HEK293 (cell line): Measurements from ENCODE around the gene FIGNL2.

Experiments used
- HOXA7 ChIP-seq: sonication (generic); formaldehyde crosslinking; IDR thresholded peaks from 2 replicates; pipeline ENCODE4 v1.8.1; 2022; ENCODE audit warnings: missing genetic modification reagents, borderline replicate concordance
- KLF8 ChIP-seq: fragments of 450-650 bp; formaldehyde crosslinking; IDR thresholded peaks from 2 replicates; pipeline ENCODE4 v1.5.1; 2016; ENCODE audit warnings: missing biosample characterization, missing genetic modification characterization
- SP2 ChIP-seq: fragments of 450-650 bp; formaldehyde crosslinking; IDR thresholded peaks from 2 replicates; pipeline ENCODE4 v1.5.1; 2016; ENCODE audit warnings: missing biosample characterization, missing genetic modification characterization
- TRIM28 ChIP-seq: IDR thresholded peaks from 2 replicates; pipeline ENCODE4 v1.6.1; 2011; ENCODE audit warnings: low read length, control low read depth, borderline replicate concordance
- ZBTB20 ChIP-seq: fragments of 450-650 bp; formaldehyde crosslinking; IDR thresholded peaks from 2 replicates; pipeline ENCODE4 v1.5.1; 2016; ENCODE audit warnings: missing biosample characterization, missing genetic modification characterization
- ZBTB8A ChIP-seq: fragments of 450-650 bp; formaldehyde crosslinking; IDR thresholded peaks from 2 replicates; pipeline ENCODE4 v1.5.1; 2016; ENCODE audit warnings: missing biosample characterization, missing genetic modification characterization
- ZIC2 ChIP-seq: fragments of 450-650 bp; formaldehyde crosslinking; IDR thresholded peaks from 2 replicates; pipeline ENCODE4 v1.5.1; 2016; ENCODE audit warnings: missing biosample characterization, missing genetic modification characterization
- ZNF140 ChIP-seq: fragments of 450-650 bp; formaldehyde crosslinking; IDR thresholded peaks from 2 replicates; pipeline ENCODE4 v1.5.1; 2016; ENCODE audit warnings: missing biosample characterization, missing genetic modification characterization
- ZNF202 ChIP-seq: fragments of 450-650 bp; formaldehyde crosslinking; IDR thresholded peaks from 2 replicates; pipeline ENCODE4 v1.5.1; 2016; ENCODE audit warnings: missing biosample characterization, missing genetic modification characterization, borderline replicate concordance
- ZNF266 ChIP-seq: fragments of 450-650 bp; formaldehyde crosslinking; IDR thresholded peaks from 2 replicates; pipeline ENCODE4 v1.5.1; 2016; ENCODE audit warnings: missing biosample characterization, missing genetic modification characterization, low read depth
- ZNF561 ChIP-seq: fragments of 450-650 bp; IDR thresholded peaks from 2 replicates; pipeline ENCODE4 v1.5.1; 2018; ENCODE audit warnings: missing biosample characterization, missing genetic modification characterization, borderline replicate concordance
- ZNF660 ChIP-seq: fragments of 450-650 bp; IDR thresholded peaks from 2 replicates; pipeline ENCODE4 v1.5.1; 2018; ENCODE audit warnings: missing biosample characterization, mild to moderate bottlenecking, missing genetic modification characterization
- ZNF670 ChIP-seq: fragments of 450-650 bp; formaldehyde crosslinking; IDR thresholded peaks from 2 replicates; pipeline ENCODE4 v1.5.1; 2016; ENCODE audit warnings: missing biosample characterization, missing genetic modification characterization, low read depth
- ZNF707 ChIP-seq: fragments of 450-650 bp; formaldehyde crosslinking; IDR thresholded peaks from 2 replicates; pipeline ENCODE4 v1.5.1; 2016; ENCODE audit warnings: missing biosample characterization, missing genetic modification characterization
- ZNF747 ChIP-seq: fragments of 450-650 bp; formaldehyde crosslinking; IDR thresholded peaks from 2 replicates; pipeline ENCODE4 v1.5.1; 2016; ENCODE audit warnings: missing biosample characterization, missing genetic modification characterization
- ZNF777 ChIP-seq: fragments of 450-650 bp; formaldehyde crosslinking; IDR thresholded peaks from 2 replicates; pipeline ENCODE4 v1.5.1; 2017; ENCODE audit warnings: missing biosample characterization, missing genetic modification characterization, borderline replicate concordance
- ZSCAN30 ChIP-seq: fragments of 450-650 bp; IDR thresholded peaks from 2 replicates; pipeline ENCODE4 v1.5.1; 2018; ENCODE audit warnings: missing biosample characterization, mild to moderate bottlenecking, missing genetic modification characterization, moderate library complexity
- TF ChIP-seq, protein P1 (sequence below): fragments of 450-650 bp; formaldehyde crosslinking; IDR thresholded peaks from 2 replicates; pipeline ENCODE4 v1.5.1; 2016; ENCODE audit warnings: missing biosample characterization, missing genetic modification characterization
- TF ChIP-seq, protein P2 (sequence below): fragments of 450-650 bp; formaldehyde crosslinking; IDR thresholded peaks from 2 replicates; pipeline ENCODE4 v1.5.1; 2016; ENCODE audit warnings: missing biosample characterization, missing genetic modification characterization
- TF ChIP-seq, protein P3 (sequence below): fragments of 450-650 bp; formaldehyde crosslinking; optimal IDR thresholded peaks from 2 replicates; pipeline ENCODE3; 2016; ENCODE audit warnings: missing biosample characterization, mild to moderate bottlenecking, missing genetic modification characterization
- TF ChIP-seq, protein P4 (sequence below): fragments of 450-650 bp; IDR thresholded peaks from 2 replicates; pipeline ENCODE4 v1.5.1; 2018; ENCODE audit warnings: missing biosample characterization, mild to moderate bottlenecking, missing genetic modification characterization
- TF ChIP-seq, protein P5 (sequence below): fragments of 450-650 bp; formaldehyde crosslinking; IDR thresholded peaks from 2 replicates; pipeline ENCODE4 v1.5.1; 2016; ENCODE audit warnings: missing biosample characterization, missing genetic modification characterization
- TF ChIP-seq, protein P6 (sequence below): fragments of 450-650 bp; formaldehyde crosslinking; IDR thresholded peaks from 2 replicates; pipeline ENCODE4 v1.5.1; 2016; ENCODE audit warnings: missing biosample characterization, missing genetic modification characterization, low read depth
- TF ChIP-seq, protein P7 (sequence below): fragments of 450-650 bp; formaldehyde crosslinking; IDR thresholded peaks from 2 replicates; pipeline ENCODE4 v1.5.1; 2017; ENCODE audit warnings: missing biosample characterization, missing genetic modification characterization

FIGNL2 gene

DNA sequence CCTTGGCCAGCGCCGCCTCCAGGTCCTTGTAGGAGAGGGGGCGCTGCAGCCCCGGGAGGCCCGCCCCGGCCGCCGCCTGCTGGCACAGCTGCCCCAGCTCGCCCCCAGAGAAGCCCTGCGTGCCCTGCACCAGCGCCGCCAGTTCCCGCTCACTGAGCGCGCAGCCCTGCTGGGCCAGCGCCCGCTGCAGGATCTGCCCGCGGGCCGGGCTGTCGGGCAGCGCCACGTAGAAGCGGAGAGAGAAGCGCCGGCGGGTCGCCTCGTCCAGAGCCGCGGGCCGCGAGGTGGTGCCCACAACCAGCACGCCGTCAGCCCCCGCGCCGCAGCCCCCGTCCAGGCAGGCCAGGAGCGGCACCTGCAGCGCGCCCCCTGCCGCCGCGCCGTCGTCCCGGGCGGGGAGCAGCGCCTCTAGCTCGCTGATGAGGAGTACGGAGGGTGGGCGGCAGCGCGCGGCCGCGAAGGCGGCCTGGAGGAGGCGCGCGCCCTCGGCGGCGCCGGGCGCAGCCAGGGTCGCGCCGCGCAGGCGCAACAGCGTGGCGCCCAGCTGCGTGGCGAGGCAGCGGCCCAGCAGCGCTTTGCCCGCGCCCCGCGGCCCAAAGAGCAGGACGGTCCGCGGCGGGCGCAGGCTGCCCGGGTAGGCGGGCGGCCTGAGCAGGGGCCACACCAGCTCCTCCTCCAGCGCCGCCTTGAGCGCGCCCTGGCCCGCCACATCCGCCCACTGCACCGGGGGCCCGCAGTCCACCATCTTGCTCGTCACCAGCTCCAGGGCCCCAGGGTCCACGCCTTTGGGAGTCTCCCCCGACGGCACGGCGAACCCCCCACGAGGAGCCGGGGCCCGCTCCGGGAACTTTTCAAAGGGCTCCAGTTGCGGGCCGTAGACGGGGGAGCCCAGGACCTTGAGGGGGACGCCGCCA lies 27.7 kb downstream of the FIGNL2 start (continued):
- TF ChIP-seq, protein P1, sequence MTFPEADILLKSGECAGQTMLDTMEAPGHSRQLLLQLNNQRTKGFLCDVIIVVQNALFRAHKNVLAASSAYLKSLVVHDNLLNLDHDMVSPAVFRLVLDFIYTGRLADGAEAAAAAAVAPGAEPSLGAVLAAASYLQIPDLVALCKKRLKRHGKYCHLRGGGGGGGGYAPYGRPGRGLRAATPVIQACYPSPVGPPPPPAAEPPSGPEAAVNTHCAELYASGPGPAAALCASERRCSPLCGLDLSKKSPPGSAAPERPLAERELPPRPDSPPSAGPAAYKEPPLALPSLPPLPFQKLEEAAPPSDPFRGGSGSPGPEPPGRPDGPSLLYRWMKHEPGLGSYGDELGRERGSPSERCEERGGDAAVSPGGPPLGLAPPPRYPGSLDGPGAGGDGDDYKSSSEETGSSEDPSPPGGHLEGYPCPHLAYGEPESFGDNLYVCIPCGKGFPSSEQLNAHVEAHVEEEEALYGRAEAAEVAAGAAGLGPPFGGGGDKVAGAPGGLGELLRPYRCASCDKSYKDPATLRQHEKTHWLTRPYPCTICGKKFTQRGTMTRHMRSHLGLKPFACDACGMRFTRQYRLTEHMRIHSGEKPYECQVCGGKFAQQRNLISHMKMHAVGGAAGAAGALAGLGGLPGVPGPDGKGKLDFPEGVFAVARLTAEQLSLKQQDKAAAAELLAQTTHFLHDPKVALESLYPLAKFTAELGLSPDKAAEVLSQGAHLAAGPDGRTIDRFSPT (tag by site-specific recombination), result peak; percentile 40; the same call in 1 of the 2 replicates
- TF ChIP-seq, protein P2, sequence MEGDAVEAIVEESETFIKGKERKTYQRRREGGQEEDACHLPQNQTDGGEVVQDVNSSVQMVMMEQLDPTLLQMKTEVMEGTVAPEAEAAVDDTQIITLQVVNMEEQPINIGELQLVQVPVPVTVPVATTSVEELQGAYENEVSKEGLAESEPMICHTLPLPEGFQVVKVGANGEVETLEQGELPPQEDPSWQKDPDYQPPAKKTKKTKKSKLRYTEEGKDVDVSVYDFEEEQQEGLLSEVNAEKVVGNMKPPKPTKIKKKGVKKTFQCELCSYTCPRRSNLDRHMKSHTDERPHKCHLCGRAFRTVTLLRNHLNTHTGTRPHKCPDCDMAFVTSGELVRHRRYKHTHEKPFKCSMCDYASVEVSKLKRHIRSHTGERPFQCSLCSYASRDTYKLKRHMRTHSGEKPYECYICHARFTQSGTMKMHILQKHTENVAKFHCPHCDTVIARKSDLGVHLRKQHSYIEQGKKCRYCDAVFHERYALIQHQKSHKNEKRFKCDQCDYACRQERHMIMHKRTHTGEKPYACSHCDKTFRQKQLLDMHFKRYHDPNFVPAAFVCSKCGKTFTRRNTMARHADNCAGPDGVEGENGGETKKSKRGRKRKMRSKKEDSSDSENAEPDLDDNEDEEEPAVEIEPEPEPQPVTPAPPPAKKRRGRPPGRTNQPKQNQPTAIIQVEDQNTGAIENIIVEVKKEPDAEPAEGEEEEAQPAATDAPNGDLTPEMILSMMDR, result peak; percentile 95
- TF ChIP-seq ZBTB8A (tag by site-specific recombination) (peak; percentile 90), ZNF660 (tag by site-specific recombination) (0 out of 2 replicates have a peak, but pooled peaks have one; percentile 81), SP2 (peak; percentile 14; the same call in 1 of the 2 replicates), TRIM28 (no peak), ZSCAN30 (tag by site-specific recombination) (peak; percentile 17; the same call in 1 of the 2 replicates), ZNF266 (tag by site-specific recombination) (no peak), HOXA7 (CRISPR knock-in tag) (no peak), ZNF202 (tag by site-specific recombination) (0 out of 2 replicates have a peak, but pooled peaks have one; percentile 12), ZIC2 (peak; percentile 58), KLF8 (tag by site-specific recombination) (0 out of 2 replicates have a peak, but pooled peaks have one; percentile 13), ZBTB20 (tag by site-specific recombination) (0 out of 2 replicates have a peak, but pooled peaks have one; percentile 13), ZNF707 (no peak), ZNF561 (peak; percentile 86; the same call in 1 of the 2 replicates), ZNF670 (tag by site-specific recombination) (no peak), ZNF747 (tag by site-specific recombination) (no peak), ZNF140 (tag by site-specific recombination) (no peak), ZNF777 (tag by site-specific recombination) (peak; percentile 50; the same call in 1 of the 2 replicates)
- TF ChIP-seq, protein P3, sequence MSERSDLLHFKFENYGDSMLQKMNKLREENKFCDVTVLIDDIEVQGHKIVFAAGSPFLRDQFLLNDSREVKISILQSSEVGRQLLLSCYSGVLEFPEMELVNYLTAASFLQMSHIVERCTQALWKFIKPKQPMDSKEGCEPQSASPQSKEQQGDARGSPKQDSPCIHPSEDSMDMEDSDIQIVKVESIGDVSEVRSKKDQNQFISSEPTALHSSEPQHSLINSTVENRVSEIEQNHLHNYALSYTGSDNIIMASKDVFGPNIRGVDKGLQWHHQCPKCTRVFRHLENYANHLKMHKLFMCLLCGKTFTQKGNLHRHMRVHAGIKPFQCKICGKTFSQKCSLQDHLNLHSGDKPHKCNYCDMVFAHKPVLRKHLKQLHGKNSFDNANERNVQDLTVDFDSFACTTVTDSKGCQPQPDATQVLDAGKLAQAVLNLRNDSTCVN (tag by site-specific recombination), result peak; percentile 71
- TF ChIP-seq, protein P4, sequence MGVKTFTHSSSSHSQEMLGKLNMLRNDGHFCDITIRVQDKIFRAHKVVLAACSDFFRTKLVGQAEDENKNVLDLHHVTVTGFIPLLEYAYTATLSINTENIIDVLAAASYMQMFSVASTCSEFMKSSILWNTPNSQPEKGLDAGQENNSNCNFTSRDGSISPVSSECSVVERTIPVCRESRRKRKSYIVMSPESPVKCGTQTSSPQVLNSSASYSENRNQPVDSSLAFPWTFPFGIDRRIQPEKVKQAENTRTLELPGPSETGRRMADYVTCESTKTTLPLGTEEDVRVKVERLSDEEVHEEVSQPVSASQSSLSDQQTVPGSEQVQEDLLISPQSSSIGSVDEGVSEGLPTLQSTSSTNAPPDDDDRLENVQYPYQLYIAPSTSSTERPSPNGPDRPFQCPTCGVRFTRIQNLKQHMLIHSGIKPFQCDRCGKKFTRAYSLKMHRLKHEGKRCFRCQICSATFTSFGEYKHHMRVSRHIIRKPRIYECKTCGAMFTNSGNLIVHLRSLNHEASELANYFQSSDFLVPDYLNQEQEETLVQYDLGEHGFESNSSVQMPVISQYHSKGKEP (tag by site-specific recombination), result peak; percentile 8; the same call in 1 of the 2 replicates
- TF ChIP-seq, protein P5, sequence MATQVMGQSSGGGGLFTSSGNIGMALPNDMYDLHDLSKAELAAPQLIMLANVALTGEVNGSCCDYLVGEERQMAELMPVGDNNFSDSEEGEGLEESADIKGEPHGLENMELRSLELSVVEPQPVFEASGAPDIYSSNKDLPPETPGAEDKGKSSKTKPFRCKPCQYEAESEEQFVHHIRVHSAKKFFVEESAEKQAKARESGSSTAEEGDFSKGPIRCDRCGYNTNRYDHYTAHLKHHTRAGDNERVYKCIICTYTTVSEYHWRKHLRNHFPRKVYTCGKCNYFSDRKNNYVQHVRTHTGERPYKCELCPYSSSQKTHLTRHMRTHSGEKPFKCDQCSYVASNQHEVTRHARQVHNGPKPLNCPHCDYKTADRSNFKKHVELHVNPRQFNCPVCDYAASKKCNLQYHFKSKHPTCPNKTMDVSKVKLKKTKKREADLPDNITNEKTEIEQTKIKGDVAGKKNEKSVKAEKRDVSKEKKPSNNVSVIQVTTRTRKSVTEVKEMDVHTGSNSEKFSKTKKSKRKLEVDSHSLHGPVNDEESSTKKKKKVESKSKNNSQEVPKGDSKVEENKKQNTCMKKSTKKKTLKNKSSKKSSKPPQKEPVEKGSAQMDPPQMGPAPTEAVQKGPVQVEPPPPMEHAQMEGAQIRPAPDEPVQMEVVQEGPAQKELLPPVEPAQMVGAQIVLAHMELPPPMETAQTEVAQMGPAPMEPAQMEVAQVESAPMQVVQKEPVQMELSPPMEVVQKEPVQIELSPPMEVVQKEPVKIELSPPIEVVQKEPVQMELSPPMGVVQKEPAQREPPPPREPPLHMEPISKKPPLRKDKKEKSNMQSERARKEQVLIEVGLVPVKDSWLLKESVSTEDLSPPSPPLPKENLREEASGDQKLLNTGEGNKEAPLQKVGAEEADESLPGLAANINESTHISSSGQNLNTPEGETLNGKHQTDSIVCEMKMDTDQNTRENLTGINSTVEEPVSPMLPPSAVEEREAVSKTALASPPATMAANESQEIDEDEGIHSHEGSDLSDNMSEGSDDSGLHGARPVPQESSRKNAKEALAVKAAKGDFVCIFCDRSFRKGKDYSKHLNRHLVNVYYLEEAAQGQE (tag by site-specific recombination), result peak; percentile 64; the same call in 1 of the 2 replicates
- TF ChIP-seq, protein P6, sequence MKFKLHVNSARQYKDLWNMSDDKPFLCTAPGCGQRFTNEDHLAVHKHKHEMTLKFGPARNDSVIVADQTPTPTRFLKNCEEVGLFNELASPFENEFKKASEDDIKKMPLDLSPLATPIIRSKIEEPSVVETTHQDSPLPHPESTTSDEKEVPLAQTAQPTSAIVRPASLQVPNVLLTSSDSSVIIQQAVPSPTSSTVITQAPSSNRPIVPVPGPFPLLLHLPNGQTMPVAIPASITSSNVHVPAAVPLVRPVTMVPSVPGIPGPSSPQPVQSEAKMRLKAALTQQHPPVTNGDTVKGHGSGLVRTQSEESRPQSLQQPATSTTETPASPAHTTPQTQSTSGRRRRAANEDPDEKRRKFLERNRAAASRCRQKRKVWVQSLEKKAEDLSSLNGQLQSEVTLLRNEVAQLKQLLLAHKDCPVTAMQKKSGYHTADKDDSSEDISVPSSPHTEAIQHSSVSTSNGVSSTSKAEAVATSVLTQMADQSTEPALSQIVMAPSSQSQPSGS (tag by site-specific recombination), result no peak
- TF ChIP-seq, protein P7, sequence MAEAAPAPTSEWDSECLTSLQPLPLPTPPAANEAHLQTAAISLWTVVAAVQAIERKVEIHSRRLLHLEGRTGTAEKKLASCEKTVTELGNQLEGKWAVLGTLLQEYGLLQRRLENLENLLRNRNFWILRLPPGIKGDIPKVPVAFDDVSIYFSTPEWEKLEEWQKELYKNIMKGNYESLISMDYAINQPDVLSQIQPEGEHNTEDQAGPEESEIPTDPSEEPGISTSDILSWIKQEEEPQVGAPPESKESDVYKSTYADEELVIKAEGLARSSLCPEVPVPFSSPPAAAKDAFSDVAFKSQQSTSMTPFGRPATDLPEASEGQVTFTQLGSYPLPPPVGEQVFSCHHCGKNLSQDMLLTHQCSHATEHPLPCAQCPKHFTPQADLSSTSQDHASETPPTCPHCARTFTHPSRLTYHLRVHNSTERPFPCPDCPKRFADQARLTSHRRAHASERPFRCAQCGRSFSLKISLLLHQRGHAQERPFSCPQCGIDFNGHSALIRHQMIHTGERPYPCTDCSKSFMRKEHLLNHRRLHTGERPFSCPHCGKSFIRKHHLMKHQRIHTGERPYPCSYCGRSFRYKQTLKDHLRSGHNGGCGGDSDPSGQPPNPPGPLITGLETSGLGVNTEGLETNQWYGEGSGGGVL, result peak; percentile 30; the same call in 1 of the 2 replicates
